HEK293T (cell line): ENCODE results near the gene CPT1A.

Experiments used
- CTCF ChIA-PET: fragments of 350-600 bp; formaldehyde crosslinking; extraction: SDS; loops from one replicate; lab custom pipeline; 2021; ENCODE audit warnings: antibody characterized with exemption, inconsistent platforms; lab: Yijun Ruan, JAX
- POLR2A ChIA-PET: fragments of 350-600 bp; formaldehyde crosslinking; extraction: SDS; loops from one replicate; lab custom pipeline; 2020; ENCODE audit warnings: antibody characterized with exemption, inconsistent platforms; lab: Yijun Ruan, JAX
- DNase-seq: peaks from one replicate; pipeline ENCODE4 v3.0.0; 2012; ENCODE audit warnings: mixed read lengths; ENCODE audit errors: extremely low spot score
- ARNT ChIP-seq: fragments of 450-650 bp; IDR thresholded peaks from 2 replicates; pipeline ENCODE4 v1.6.1; 2017; ENCODE audit warnings: mild to moderate bottlenecking
- BHLHE40 ChIP-seq: fragments of 450-650 bp; IDR thresholded peaks from 2 replicates; pipeline ENCODE4 v1.6.1; 2016; ENCODE audit warnings: mild to moderate bottlenecking, moderate library complexity, borderline replicate concordance
- CTBP1 ChIP-seq: fragments of 450-650 bp; IDR thresholded peaks from 2 replicates; pipeline ENCODE4 v1.6.1; 2016; ENCODE audit warnings: borderline replicate concordance
- ELF4 ChIP-seq: fragments of 450-650 bp; IDR thresholded peaks from 2 replicates; pipeline ENCODE4 v1.6.1; 2017; ENCODE audit warnings: antibody characterized with exemption
- FOXA1 ChIP-seq: fragments of 450-650 bp; IDR thresholded peaks from 2 replicates; pipeline ENCODE4 v1.6.1; 2016; ENCODE audit warnings: mild to moderate bottlenecking
- FOXK2 ChIP-seq: fragments of 450-650 bp; IDR thresholded peaks from 2 replicates; pipeline ENCODE4 v1.6.1; 2016; ENCODE audit warnings: mild to moderate bottlenecking
- FOXM1 ChIP-seq: fragments of 450-650 bp; IDR thresholded peaks from 2 replicates; pipeline ENCODE4 v1.6.1; 2017; ENCODE audit warnings: mild to moderate bottlenecking, borderline replicate concordance
- HDGF ChIP-seq: fragments of 450-650 bp; IDR thresholded peaks from 2 replicates; pipeline ENCODE4 v1.6.1; 2017; ENCODE audit warnings: antibody characterized with exemption, borderline replicate concordance
- L3MBTL2 ChIP-seq: fragments of 450-650 bp; conservative IDR thresholded peaks from 2 replicates; pipeline ENCODE4 v1.6.1; 2016; ENCODE audit warnings: mild to moderate bottlenecking
- LEF1 ChIP-seq: fragments of 450-650 bp; IDR thresholded peaks from 2 replicates; pipeline ENCODE4 v1.6.1; 2017; ENCODE audit warnings: mild to moderate bottlenecking, borderline replicate concordance
- NFRKB ChIP-seq: fragments of 450-650 bp; IDR thresholded peaks from 2 replicates; pipeline ENCODE4 v1.6.1; 2016; ENCODE audit warnings: mild to moderate bottlenecking, moderate library complexity
- PKNOX1 ChIP-seq: fragments of 450-650 bp; IDR thresholded peaks from 2 replicates; pipeline ENCODE4 v1.6.1; 2016
- SP1 ChIP-seq: fragments of 450-650 bp; IDR thresholded peaks from 2 replicates; pipeline ENCODE4 v1.6.1; 2017
- SUZ12 ChIP-seq: fragments of 450-650 bp; IDR thresholded peaks from 2 replicates; pipeline ENCODE4 v1.6.1; 2016; ENCODE audit warnings: mild to moderate bottlenecking
- TARDBP ChIP-seq: fragments of 450-650 bp; IDR thresholded peaks from 2 replicates; pipeline ENCODE4 v1.6.1; 2016
- ZNF384 ChIP-seq: fragments of 450-650 bp; IDR thresholded peaks from 2 replicates; pipeline ENCODE4 v1.6.1; 2016

CPT1A gene

GRCh38 chr11:68750195-68751003, 91.3 kb downstream of the CPT1A start:
- ChIA-PET CTCF (no interaction called here), POLR2A (no interaction called here)
- TF ChIP-seq FOXK2 (no peak), SP1 (no peak), HDGF (no peak), TARDBP (no peak), FOXM1 (no peak), SUZ12 (no peak), NFRKB (no peak), CTBP1 (no peak), ARNT (no peak), FOXA1 (no peak), PKNOX1 (no peak), ELF4 (no peak)
- DNase-seq: no peak

GRCh38 chr11:68749229-68750123, 92.2 kb downstream of the CPT1A start:
- ChIA-PET POLR2A (no interaction called here), CTCF (no interaction called here)
- DNase-seq: no peak
- TF ChIP-seq FOXK2: no peak
- no peak for TF ChIP-seq CTBP1
- no peak for TF ChIP-seq BHLHE40
- TF ChIP-seq ZNF384: no peak
- no peak for TF ChIP-seq SP1

- TF ChIP-seq HDGF (no peak), TARDBP (no peak), CTBP1 (no peak), ELF4 (no peak), FOXA1 (no peak), ZNF384 (no peak), FOXK2 (no peak), SP1 (no peak), BHLHE40 (no peak), NFRKB (no peak), L3MBTL2 (no peak)
- DNase-seq: no peak
- ChIA-PET CTCF (no interaction called here), POLR2A (no interaction called here)
Observed at GRCh38 chr11:68748061-68748460, 93.7 kb downstream of the CPT1A start.

- CTCF ChIA-PET: no interaction called here
- POLR2A ChIA-PET: no interaction called here
Observed at GRCh38 chr11:68743539-68743938, 98.2 kb downstream of the CPT1A start.

GRCh38 chr11:68741463-68741862, 100.3 kb downstream of the CPT1A start:
- CTCF ChIA-PET: no interaction called here
- DNase-seq: no peak
- no peak for TF ChIP-seq SUZ12
- TF ChIP-seq TARDBP: no peak
- no peak for TF ChIP-seq ZNF384
- no peak for TF ChIP-seq PKNOX1
- TF ChIP-seq NFRKB: no peak
- no peak for TF ChIP-seq FOXM1
- no peak for TF ChIP-seq FOXK2
- no peak for TF ChIP-seq LEF1
- no peak for TF ChIP-seq BHLHE40
- no peak for TF ChIP-seq ELF4
- TF ChIP-seq CTBP1: no peak
- TF ChIP-seq ARNT: no peak
- TF ChIP-seq FOXA1: no peak
- no peak for TF ChIP-seq L3MBTL2
- no peak for TF ChIP-seq SP1
- no peak for TF ChIP-seq HDGF
- POLR2A ChIA-PET: no interaction called here

More at GRCh38 chr11:68743539-68743938, 98.2 kb downstream of the CPT1A start:
- DNase-seq: no peak
- TF ChIP-seq L3MBTL2 (no peak), CTBP1 (no peak), SUZ12 (no peak), ZNF384 (no peak), BHLHE40 (no peak), SP1 (no peak), ARNT (no peak), FOXK2 (no peak), HDGF (no peak), TARDBP (no peak), NFRKB (no peak)

- CTCF ChIA-PET: no interaction called here
- DNase-seq: no peak
- POLR2A ChIA-PET: no interaction called here
- TF ChIP-seq BHLHE40 (no peak), FOXK2 (no peak), SUZ12 (no peak), ELF4 (no peak), HDGF (no peak), ZNF384 (no peak)
Observed at GRCh38 chr11:68735646-68736045, 106.1 kb downstream of the CPT1A start.

- POLR2A ChIA-PET: no interaction called here
- CTCF ChIA-PET: no interaction called here
- no peak for TF ChIP-seq BHLHE40
- no peak for TF ChIP-seq LEF1
- TF ChIP-seq ZNF384: no peak
- no peak for TF ChIP-seq FOXM1
- no peak for TF ChIP-seq HDGF
- no peak for TF ChIP-seq PKNOX1
- TF ChIP-seq TARDBP: no peak
- no peak for DNase-seq
Observed at GRCh38 chr11:68735125-68735524, 106.6 kb downstream of the CPT1A start.
